Fibroblast of lung (primary cell): Measurements from ENCODE around the gene MBTD1.

Experiments
- EZH2 ChIP-seq: IDR thresholded peaks from 2 replicates; pipeline ENCODE4 v1.5.1; 2012; ENCODE audit warnings: low read length, control low read depth, mild to moderate bottlenecking; ENCODE audit errors: missing control alignments
- TF ChIP-seq, protein P1 (sequence below), 2 donors: IDR thresholded peaks in 1 of 2; conservative IDR thresholded peaks in 1 of 2; 1 replicate in 1 of 2; 2 replicates in 1 of 2; pipeline ENCODE4 v1.5.1; 2011 to 2012; ENCODE audit warnings: low read length in 2 of 2, control low read depth in 1 of 2, inconsistent platforms in 1 of 2, low read depth in 1 of 2, mild to moderate bottlenecking in 1 of 2

DNA sequence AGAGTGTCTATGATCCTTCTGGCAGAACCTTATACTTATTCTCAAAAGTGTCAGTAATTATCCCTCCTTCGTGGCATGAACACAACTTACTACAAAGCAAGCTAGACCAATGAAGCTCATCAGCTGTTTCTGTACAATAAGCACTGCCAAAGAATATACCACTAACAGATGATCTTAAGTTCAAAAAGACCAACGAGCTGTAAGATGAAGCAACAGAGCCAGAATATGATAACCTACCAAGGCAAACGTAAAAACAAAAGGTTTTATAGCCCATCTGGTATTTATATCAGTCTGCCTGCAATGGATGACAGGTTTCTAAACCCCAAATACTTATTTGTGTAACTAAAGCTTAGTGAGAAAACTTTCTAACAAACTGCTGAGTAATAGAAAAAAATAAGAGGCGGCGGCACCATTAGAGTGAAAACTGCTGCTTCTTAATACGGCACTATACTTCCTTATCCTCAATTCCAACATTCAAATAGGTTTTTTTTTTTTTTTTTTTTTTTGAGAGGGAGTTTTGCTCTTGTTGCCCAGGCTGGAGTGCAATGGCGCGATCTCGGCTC, 71.5 kb downstream of the MBTD1 start:
- TF ChIP-seq, protein P1, sequence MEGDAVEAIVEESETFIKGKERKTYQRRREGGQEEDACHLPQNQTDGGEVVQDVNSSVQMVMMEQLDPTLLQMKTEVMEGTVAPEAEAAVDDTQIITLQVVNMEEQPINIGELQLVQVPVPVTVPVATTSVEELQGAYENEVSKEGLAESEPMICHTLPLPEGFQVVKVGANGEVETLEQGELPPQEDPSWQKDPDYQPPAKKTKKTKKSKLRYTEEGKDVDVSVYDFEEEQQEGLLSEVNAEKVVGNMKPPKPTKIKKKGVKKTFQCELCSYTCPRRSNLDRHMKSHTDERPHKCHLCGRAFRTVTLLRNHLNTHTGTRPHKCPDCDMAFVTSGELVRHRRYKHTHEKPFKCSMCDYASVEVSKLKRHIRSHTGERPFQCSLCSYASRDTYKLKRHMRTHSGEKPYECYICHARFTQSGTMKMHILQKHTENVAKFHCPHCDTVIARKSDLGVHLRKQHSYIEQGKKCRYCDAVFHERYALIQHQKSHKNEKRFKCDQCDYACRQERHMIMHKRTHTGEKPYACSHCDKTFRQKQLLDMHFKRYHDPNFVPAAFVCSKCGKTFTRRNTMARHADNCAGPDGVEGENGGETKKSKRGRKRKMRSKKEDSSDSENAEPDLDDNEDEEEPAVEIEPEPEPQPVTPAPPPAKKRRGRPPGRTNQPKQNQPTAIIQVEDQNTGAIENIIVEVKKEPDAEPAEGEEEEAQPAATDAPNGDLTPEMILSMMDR (conservative IDR thresholded peaks at IDR 0.05 in 1 of 2, IDR thresholded peaks at IDR 0.05 in 1 of 2; ENCODE audit: low read depth in 1 of 2, low read length in 2 of 2): no peak
- TF ChIP-seq EZH2: no peak
